HG03135 (cell line): Measurements from ENCODE around the gene C1orf159.

Source experiments
- ATAC-seq: cut with Tn5 transposase; IDR thresholded peaks from one replicate; pipeline ENCODE4 v1.9.1; 2021; ENCODE audit warnings: mild to moderate bottlenecking, moderate library complexity; ENCODE audit not compliant: unreplicated experiment

C1orf159 gene

DNA sequence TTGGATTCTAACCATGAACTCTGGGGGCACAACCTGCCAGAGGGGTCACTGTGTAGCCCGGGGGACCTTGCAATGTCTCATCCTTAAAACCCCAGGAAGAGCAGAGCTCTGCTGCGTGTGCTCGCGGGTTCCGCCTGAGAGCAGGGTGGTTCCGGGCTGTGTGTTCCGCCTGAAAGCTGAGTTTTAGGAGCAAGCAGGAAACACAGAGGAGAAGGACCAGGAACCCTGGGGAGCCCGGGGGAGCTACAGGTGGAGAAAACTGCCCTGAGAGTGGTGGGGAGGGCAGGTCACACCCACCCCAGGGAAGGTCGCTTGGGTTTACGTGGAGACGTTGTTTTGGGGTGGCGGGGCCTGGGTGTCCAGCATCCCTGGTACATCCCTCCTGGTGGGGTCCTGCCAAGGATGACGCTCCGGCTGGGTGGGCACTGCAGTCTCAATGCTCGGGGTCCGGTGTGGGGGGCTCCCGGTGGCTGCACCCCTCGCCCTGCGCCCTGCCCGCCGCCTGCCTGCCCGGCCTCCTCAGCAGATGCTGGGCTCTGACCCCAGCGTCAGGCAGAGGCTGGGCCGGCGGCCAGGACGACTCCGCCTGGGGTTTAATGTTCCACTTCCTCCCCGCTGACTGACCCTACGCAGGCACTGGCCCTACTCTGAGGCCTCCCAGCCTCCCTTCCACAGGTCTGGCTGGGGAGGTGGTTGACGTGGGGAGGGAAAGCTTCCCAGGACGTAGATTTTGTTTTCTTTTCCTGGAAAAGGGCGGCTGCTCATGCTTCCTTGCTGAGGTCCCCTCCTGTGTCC lies 17.3 kb upstream of the C1orf159 start:
- no peak for ATAC-seq

DNA sequence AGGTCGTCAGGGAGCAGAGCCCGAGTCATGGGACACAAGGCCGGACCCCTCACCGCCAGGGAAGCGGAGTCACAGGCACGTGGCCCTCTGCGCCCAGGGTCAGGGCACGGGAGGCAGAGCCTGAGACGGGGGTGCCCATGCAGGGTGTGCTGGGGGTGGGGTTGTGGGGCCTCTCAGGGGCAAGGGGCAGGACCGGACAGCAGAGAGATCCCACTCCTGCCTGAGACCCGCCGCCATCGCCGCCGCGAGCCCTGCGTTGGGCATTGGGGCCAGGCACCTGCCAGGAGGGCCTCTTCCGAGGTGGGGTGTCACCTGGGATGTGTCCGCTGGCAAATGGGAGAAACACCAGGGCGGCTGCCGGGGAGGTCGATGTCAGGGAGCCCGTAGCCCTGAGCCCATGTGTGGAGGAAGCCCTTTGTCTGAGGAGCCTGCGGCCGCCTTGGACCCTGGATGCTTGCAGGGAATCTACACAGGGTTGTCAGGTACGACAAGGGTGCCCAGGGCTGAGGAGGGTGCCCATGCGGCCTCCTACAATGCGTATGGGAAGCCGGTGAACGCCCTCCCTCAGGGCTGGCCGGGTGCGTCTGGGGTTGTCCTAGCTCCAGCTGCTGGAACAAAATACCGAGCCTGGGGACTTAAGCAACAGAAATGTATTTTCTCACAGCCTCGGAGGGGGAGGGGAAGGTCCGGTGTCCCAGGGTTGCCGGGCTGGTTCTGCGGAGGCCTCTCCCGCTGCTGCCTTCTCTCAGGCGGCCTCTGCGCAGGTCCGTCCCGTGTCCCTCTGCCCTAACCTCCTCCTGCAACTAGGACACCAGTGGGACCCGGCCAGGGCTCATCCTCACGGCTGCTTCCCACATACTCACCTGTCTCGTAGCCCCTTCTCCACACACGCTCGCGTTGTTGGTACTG lies 16.4 kb upstream of the C1orf159 start:
- ATAC-seq = no peak

DNA sequence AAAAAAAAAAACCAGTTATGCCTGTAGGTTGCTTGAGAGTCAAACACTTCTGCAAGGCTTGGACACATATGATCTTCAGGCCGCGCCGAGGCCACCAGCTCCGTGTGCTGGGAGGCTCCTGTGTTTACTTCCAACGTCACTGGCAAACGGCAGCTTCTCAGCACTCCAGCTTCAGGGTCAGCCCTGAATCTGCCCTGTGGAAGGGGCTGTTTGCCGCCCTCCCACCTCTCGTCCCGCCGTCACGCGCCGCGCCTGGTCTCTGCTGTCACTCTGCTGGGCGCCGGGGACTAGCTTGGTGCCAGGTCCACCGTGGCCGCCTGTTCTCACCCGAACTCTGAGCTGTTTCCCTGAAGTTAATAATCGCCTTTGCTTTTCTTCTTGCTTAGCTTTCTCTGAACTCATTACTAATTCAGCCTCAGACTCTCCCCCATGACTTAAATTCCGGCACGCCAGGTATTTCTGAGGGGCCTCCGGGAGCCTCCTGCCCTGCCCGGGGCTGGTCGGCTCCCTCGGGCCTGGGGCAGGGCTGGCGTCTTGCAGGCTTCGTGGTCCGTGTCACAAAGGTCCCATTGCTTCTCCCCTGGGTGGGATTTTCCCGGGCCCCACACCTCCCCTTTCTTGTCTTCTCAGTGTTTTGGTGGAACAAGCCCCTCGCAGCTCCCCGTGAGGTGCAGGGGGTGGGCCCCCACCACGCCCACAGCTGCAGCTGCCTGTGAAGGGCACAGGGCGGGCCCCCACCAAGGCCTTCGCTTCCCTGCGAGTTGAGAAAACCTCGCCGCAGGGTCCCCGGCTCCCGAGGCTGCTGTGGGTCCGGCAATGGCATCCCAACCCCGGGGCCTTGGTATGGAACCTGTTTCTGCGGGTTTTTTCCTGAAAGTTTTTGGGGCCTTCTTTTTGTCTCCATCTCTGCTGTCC lies 14.6 kb upstream of the C1orf159 start:
- no peak for ATAC-seq

DNA sequence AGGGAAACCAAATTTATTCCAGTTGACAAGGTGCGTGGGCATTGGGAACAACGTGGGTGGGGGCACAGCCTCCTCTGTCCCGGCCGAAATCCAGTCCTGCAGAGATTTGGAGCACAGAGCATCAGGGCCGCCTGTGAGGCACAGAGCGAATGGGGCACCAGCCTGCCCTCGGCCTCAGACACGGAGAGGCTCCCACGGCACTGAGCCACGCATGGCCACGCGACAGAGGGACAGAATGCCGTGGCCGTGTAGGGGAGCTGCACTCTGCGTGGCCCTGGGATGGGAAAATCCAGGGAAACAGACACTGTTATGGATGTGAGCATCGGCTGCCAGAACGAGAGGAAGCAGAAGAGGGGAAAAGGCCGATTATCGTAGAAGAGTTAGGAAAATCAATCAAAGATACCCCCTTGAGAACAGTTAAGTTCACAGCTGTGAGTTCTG lies 13.5 kb upstream of the C1orf159 start:
- no peak for ATAC-seq

GRCh38 chr1:1128454-1129139 lies 12.7 kb upstream of the C1orf159 start:
- no peak for ATAC-seq

DNA sequence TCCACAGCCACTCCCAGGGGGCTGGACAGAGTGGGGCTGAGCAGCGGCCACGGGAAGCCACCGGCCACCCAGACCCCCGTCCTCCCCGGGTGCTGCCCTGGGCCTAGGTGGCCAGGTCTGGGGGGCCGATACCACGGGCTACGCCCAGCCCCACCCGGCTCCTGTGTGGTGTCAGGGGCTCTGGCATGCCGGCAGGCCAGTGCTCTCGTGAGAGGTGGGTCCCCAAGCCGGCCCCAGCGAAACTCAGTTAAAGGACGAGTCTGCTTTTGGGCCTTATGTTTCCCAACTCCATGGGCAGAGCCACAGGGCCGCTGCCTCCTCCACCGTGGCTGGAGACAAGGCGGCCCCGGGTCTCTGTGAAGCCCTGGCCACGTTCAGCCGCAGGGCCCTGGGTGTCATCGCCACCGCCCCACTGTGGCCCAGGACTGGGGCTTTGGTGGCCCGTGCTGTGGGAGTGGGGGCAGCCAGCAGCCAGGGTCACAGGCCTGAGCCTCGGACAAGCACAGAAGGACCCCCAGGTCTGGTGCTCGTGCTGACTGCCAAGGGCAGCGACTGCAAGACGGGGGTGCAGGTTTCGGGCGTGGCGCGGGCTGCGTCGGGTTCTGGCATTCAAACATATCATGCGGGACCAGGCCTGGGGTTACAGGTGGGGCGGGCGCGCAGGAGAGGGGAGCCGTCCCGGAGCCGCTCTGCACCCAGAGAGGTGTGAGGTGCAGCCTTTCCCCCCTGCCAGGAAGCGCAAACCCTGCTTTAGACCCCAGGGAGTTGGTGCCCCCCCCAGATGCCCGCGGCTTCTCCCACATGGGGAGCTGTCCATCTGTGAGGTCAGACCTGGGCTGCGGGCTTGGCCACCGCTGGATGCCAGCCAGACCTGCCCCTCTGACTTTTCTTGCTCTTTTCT lies 11.9 kb upstream of the C1orf159 start:
- no peak for ATAC-seq

- ATAC-seq = no peak
Observed at GRCh38 chr1:1125945-1126344, 10.1 kb upstream of the C1orf159 start.

DNA sequence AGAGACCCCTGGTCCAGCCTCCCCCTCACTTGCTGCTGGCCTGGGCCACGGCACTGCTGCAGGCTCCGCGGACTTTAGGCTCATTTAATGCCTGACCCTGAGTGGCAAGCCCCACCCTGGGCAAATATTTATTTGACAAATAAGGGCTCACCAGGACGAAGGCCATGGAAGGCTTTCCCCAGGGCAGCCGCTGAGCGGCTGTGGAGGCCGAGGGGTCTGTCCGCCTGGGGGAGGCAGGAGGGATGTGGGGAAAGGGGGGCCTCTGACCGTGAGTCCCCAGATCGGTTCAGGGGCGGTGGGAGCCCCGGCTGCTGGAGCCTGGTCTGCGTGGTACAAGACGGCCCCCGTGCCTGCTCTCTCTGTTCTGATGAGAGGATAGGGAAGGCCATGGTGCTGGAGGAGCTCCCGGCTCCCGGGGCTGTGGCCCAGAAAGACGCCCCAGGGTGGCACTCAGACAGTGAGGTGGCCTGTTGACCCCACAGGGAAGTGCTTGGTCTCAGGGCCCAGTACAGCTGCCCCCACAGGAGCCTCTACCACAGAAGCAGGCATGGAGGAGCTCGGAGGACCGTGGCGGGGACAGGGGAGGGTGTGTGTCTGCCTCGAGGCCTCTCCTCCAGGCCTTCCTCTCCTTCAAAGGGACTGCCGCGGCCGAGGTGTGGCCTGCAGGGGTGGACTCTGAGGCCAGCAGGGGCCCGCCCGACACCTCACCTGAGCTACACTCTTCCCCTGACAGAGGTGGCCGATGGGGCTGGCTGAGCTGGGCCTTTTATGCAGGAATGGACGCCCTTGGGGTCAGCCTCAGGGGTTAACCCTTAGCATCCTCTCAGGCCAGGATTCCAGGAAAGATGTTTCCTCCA lies 9.1 kb upstream of the C1orf159 start:
- no peak for ATAC-seq

GRCh38 chr1:1124508-1124785 lies 8.6 kb upstream of the C1orf159 start:
- no peak for ATAC-seq

GRCh38 chr1:1123581-1124507 lies 8.0 kb upstream of the C1orf159 start:
- no peak for ATAC-seq

DNA sequence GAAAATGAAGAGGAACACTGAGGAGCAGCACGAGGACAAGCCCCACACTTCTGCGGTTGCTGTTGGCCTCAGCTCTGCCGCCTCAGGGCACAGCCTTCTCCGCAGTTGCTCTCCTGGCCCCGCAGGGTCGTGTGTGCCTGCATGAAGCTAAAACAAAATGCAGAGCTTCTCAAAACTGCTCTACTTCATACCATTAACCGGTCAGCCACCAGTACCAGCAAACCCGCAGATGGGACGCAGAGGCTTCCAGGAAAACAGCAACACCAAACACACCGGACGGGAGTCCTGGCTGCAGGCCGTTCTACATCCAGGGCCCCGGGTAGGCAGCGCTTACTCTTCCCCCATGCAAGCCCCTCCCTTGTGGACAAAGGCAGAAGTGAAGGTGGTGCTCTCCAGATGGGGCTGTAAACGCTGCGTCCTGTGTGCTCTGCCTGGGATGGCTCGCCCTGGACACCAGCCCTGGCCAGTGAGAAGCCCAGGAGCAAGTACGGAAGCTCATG lies 7.1 kb upstream of the C1orf159 start:
- no peak for ATAC-seq

- ATAC-seq = no peak
Observed at GRCh38 chr1:1122078-1122811, 6.4 kb upstream of the C1orf159 start.

- no peak for ATAC-seq
Observed at GRCh38 chr1:1121611-1122077, 5.8 kb upstream of the C1orf159 start.

- ATAC-seq = no peak
Observed at GRCh38 chr1:1120866-1121591, 5.1 kb upstream of the C1orf159 start.

DNA sequence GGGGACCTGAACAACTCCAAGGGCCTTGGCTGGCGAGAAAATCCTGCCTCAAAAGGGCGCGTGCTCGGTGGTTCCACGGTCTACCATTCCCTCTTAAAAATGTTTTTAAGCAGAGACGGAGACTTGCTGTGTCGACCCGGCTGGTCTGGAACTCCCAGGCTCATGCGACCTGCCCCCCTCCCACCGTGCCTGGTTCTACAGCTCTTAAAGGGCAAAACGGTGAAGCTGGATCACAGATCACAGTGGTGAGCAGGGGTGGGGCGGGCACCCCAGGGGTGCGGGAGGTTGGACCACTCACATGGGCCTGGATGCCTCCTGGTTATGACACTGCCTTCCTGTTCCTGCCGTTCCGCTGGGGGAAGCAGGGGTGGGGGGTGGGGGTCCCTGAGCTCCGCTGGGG lies 4.2 kb upstream of the C1orf159 start:
- ATAC-seq = no peak
